Pancreas (tissue), 10 donors: ENCODE data around the gene LHFPL3. TPM values are rescaled to one million over a fixed set of nuclear protein-coding genes. Genes with fewer than 3 reads are reported as not detected.

Experiments
- ATAC-seq, 4 donors: fragments of 200-7000 bp; cut with Tn5 transposase; one replicate each; pipeline versions ENCODE4 v1.8.0 to v1.9.1; 2020; ENCODE audit warnings: mild to moderate bottlenecking in 4 of 4, moderate library complexity in 4 of 4
- DNase-seq, 6 donors: peaks; one replicate each; pipeline ENCODE4 v3.0.0-alpha.2; 2020
- FAIRE-seq: peaks from 2 replicates; lab custom pipeline; 2012; peaks lifted over from hg19 to GRCh38; lab: Jason Lieb, UNC
- H3K27ac ChIP-seq, 4 donors: fragments of 200-600 bp; sonication (generic); 1 replicate in 3 of 4; 2 replicates in 1 of 4; pipeline versions ENCODE4 v1.5.0 to v1.8.0; 2020
- H3K27me3 ChIP-seq, 4 donors: fragments of 200-600 bp; one replicate each; pipeline ENCODE4 v1.8.0; 2021
- H3K36me3 ChIP-seq, 3 donors: fragments of 200-600 bp; sonication (generic) in 1 of 3; one replicate each; pipeline versions ENCODE4 v1.5.0 to v1.8.0; 2020 to 2021
- H3K4me1 ChIP-seq, 3 donors: fragments of 200-600 bp; one replicate each; pipeline ENCODE4 v1.8.0; 2021
- H3K4me3 ChIP-seq, 4 donors: fragments of 200-600 bp; sonication (generic) in 2 of 4; one replicate each; pipeline versions ENCODE4 v1.5.0 to v1.8.0; 2020 to 2021
- H3K9me3 ChIP-seq, 4 donors: fragments of 200-600 bp; one replicate each; pipeline ENCODE4 v1.8.0; 2021
- WGBS, 2 donors: extraction: QIAGEN DNeasy Blood & Tissue Kit; methylation state at CpG; one replicate each; pipeline ENCODE4 v1.1.7; 2013; 5-methylcytosine and 5-hydroxymethylcytosine counted together
- intact Hi-C, 3 donors: fragments of 100-400 bp; cut with DNase I; formaldehyde crosslinking; loops; one replicate each; pipeline versions ENCODE4 v1.11.1 to v1.14.2; 2022
- polyA plus RNA-seq, 2 donors: library from polyadenylated mRNA; stranded (reverse); fragments of 200-250 nt; gene quantifications; one replicate each; pipeline ENCODE4 v1.2.3, GENCODE V29; 2013
- total RNA-seq, 6 donors: library from RNA; stranded (reverse); fragmentation: NEBNext Ultra II Directional in 4 of 6; extraction: Animal tissue kit (Norgen Biotek cat#: 25700) in 4 of 6; gene quantifications; one replicate each; pipeline versions ENCODE4 v1.2.1 to v1.2.4, GENCODE V29; 2021 to 2023
- TF ChIP-seq, protein P1 (sequence below), 4 donors: fragments of 200-600 bp; sonication (generic) in 3 of 4; IDR thresholded peaks; one replicate each; pipeline versions ENCODE4 v1.5.0 to v1.8.0; 2021; ENCODE audit warnings: antibody characterized with exemption in 4 of 4
- donor health status: healthy with polysubstance abuse.
- donor health status: DM: no; HTN: no; CAD: no; lungs with moderate emphysema.
- donor health status: DM: no; HTN: no; CAD: no.
- donor health status: control.
- donor health status: control.
- donor health status: Bipolar disorder and iron deficiency.
- donor health status: DM: yes; HTN: yes; CAD: no.
- donor health status: DM: no; HTN: no; CAD: no.
- donor health status: DM: no; HTN: no; CAD: no.
- donor health status: DM: yes; HTN: yes; CAD: no.

LHFPL3 gene
- total and polyA plus RNA-seq, 8 donors, result not detected

DNA sequence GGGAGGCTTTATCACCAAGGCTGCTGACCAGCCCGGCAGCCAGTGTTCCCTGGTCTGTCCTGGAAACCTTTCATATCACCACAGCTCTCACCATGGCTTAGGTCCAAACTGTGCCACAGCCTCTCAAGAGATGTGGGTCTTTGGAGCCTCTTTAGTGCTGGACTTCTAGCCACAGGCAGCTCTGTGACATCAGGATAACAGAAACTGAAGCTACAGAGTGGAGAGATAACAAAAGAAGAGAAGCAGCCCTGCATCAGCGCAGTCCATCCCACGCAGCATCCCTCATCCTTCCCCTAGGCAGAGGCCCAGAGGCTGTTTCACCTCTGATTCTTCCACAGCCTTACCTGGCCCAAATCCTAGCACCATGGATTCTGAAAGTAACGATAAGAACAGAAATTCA is 497.7 kb downstream of the LHFPL3 start:
- TF ChIP-seq, protein P1, sequence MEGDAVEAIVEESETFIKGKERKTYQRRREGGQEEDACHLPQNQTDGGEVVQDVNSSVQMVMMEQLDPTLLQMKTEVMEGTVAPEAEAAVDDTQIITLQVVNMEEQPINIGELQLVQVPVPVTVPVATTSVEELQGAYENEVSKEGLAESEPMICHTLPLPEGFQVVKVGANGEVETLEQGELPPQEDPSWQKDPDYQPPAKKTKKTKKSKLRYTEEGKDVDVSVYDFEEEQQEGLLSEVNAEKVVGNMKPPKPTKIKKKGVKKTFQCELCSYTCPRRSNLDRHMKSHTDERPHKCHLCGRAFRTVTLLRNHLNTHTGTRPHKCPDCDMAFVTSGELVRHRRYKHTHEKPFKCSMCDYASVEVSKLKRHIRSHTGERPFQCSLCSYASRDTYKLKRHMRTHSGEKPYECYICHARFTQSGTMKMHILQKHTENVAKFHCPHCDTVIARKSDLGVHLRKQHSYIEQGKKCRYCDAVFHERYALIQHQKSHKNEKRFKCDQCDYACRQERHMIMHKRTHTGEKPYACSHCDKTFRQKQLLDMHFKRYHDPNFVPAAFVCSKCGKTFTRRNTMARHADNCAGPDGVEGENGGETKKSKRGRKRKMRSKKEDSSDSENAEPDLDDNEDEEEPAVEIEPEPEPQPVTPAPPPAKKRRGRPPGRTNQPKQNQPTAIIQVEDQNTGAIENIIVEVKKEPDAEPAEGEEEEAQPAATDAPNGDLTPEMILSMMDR (IDR thresholded peaks at IDR 0.05), result no peak
- no peak for ATAC-seq
- no peaks in the 10 kb centered on the region for H3K4me1 ChIP-seq
- FAIRE-seq, result no peak
- no peaks in the 10 kb centered on the region for H3K36me3 ChIP-seq
- no peaks in the 10 kb centered on the region for H3K9me3 ChIP-seq
- no peak for DNase-seq
- WGBS, 2 donors, result 73 to 81% methylated on average over 4 of the region's 4 CpGs
- intact Hi-C loops, result no loop called here
- H3K27me3 ChIP-seq, result no peaks in the 10 kb centered on the region
- no peak overlapping the region for H3K4me3 ChIP-seq
- no peak overlapping the region for H3K27ac ChIP-seq

DNA sequence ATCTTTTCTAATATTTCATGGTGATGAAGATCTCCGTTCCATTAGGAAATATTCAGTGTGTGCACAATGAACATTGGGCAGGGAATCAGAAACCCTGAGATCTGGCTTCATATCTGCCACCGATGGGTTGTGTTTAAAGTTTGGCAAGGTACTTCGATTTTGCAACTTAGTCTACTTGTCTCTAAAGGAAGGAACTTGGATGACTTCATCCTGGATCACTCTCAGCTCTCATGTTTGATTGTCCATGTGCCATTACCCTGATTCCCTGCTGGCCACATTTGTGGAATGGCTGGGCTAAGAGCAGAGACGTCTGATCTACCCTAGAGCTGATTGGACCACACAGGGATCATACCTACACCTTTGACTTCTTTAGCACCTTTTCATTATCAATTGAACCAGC is 508.6 kb downstream of the LHFPL3 start:
- WGBS, 2 donors, result 41 to 53% methylated on average over 4 of the region's 4 CpGs
- TF ChIP-seq, protein P1 (IDR thresholded peaks at IDR 0.05), result no peak
- Histone ChIP-seq H3K4me1 (no peaks in the 10 kb centered on the region), H3K27me3 (no peaks in the 10 kb centered on the region), H3K36me3 (no peaks in the 10 kb centered on the region), H3K4me3 (no peak overlapping the region), H3K9me3 (no peaks in the 10 kb centered on the region), H3K27ac (no peak overlapping the region)
- ATAC-seq (no peak), FAIRE-seq (no peak), DNase-seq (no peak)
- intact Hi-C loops, result no loop called here

- WGBS, 2 donors, result 75 to 84% methylated on average over 3 of the region's 3 CpGs
- ATAC-seq (no peak), FAIRE-seq (no peak), DNase-seq (no peak)
- H3K27ac ChIP-seq, result no peak overlapping the region
- TF ChIP-seq, protein P1 (IDR thresholded peaks at IDR 0.05), result no peak
- H3K27me3 ChIP-seq, result no peaks in the 10 kb centered on the region
- no peaks in the 10 kb centered on the region for H3K36me3 ChIP-seq
- no peaks in the 10 kb centered on the region for H3K4me1 ChIP-seq
- intact Hi-C loops, result no loop called here
- H3K9me3 ChIP-seq, result no peaks in the 10 kb centered on the region
- no peak overlapping the region for H3K4me3 ChIP-seq
Measured at GRCh38 chr7:104838537-104839299, 510.3 kb downstream of the LHFPL3 start.

DNA sequence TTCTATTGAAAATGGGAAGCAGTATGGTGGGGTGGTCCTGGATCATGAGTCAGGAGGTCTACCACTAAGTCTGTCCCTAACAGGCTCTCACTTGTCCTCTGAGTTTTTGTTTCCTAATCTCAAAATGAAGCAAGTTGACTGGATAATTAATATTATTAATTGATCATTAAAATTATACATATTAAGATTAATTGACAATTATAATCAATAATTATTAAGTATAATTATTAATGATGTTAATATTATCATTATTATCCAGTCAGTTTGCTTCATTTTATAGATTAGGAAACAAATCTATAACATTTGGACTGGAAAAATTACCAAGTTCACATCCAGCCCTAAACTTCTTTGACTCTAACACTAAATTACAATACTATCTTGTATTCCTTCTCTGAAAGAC is 511.4 kb downstream of the LHFPL3 start:
- no peak for DNase-seq
- H3K9me3 ChIP-seq, result no peaks in the 10 kb centered on the region
- no peaks in the 10 kb centered on the region for H3K27me3 ChIP-seq
- TF ChIP-seq, protein P1 (IDR thresholded peaks at IDR 0.05), result no peak
- no peak overlapping the region for H3K27ac ChIP-seq
- no peaks in the 10 kb centered on the region for H3K4me1 ChIP-seq
- intact Hi-C loops, result loop anchor here in 2 of 3 donors (10.0 kb wide), 2 partner anchors 575 to 615 kb away; no protein-coding TSS in a partner anchor
- no peak overlapping the region for H3K4me3 ChIP-seq
- no peaks in the 10 kb centered on the region for H3K36me3 ChIP-seq
- no peak for FAIRE-seq
- no peak for ATAC-seq

GRCh38 chr7:104841798-104842197 is 513.4 kb downstream of the LHFPL3 start:
- WGBS, 2 donors, result 44 to 61% methylated on average over 1 of the region's 1 CpG
- Histone ChIP-seq H3K36me3 (no peaks in the 10 kb centered on the region), H3K27ac (no peak overlapping the region), H3K4me3 (no peak overlapping the region), H3K4me1 (no peaks in the 10 kb centered on the region), H3K27me3 (no peaks in the 10 kb centered on the region), H3K9me3 (no peaks in the 10 kb centered on the region)
- DNase-seq (no peak), ATAC-seq (no peak), FAIRE-seq (no peak)
- TF ChIP-seq, protein P1 (IDR thresholded peaks at IDR 0.05), result no peak
- intact Hi-C loops, result loop anchor here in 2 of 3 donors (10.0 kb wide), 2 partner anchors 577 to 617 kb away; no protein-coding TSS in a partner anchor
